Measurements from ENCODE around the gene KLHL7.
"Not testable (repeated sequence)": the region's sequence is repeated elsewhere in the genome, so short reads cannot be mapped to it uniquely, and the experiment has no call there.

KLHL7 gene

DNA sequence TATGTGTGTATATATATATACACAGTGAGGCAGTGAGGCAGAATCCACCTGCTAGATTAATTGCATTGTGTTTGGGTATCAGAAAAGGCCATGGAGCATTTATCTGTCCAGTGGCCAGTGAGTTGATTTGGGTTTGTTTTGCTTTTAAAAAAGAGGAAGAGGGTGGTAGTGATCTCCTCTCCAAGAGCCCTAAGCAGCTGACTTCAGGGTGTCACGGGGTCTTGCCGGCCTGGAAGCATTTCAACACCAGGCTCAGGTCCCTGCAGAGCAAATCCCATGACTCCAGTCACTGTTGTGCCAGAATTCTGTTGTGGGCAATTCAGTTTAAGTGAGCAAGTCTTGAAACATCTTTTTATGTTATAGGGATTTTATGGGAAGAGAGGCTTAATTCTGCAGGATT is 110.4 kb downstream of the KLHL7 start:
- Histone ChIP-seq H3K4me1 (ENCODE audit: control insufficient read depth, insufficient read depth, low read length) (peaks cover 16% of the 10 kb centered on the region), H3K9me3 (ENCODE audit: control insufficient read depth, insufficient read depth, low read depth, low read length) (no peaks in the 10 kb centered on the region), H3K27ac (ENCODE audit: low read depth, low read length) (no peak overlapping the region), H3K36me3 (ENCODE audit: control insufficient read depth, insufficient read depth, low read length) (no peaks in the 10 kb centered on the region), H3K27me3 (ENCODE audit: control insufficient read depth, insufficient read depth, low read length) (no peaks in the 10 kb centered on the region), H3K9ac (ENCODE audit: low read length) (no peak overlapping the region), H3K4me3 (ENCODE audit: low read depth, low read length) (no peak overlapping the region)

DNA sequence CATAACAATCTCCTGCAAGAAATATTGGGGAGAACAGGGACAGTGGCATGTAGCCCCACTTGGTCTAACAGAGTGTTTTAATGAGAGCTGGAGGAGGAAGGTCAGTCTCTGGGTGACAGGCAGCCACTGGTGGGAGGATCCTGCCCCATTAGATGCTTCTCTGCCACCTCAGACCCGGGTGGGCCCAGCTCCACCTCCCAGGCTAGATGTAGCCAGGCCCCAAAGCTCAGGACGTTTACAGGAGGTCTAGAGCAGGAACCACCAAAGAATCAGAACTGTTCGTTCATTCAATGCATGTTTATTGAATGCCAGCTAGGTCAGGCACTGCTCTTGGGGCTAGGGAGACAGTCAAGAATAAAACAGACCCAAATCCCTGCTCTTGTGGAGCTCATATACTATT is 112.6 kb downstream of the KLHL7 start:
- Histone ChIP-seq H3K4me1 (ENCODE audit: control insufficient read depth, insufficient read depth, low read length) (peaks cover 9% of the 10 kb centered on the region; the same call in 1 of the 2 replicates), H3K27ac (ENCODE audit: low read depth, low read length) (no peak overlapping the region), H3K9ac (ENCODE audit: low read length) (no peak overlapping the region), H3K36me3 (ENCODE audit: control insufficient read depth, insufficient read depth, low read length) (no peaks in the 10 kb centered on the region), H3K27me3 (ENCODE audit: control insufficient read depth, insufficient read depth, low read length) (no peaks in the 10 kb centered on the region), H3K4me3 (ENCODE audit: low read depth, low read length) (no peak overlapping the region), H3K9me3 (ENCODE audit: control insufficient read depth, insufficient read depth, low read depth, low read length) (no peaks in the 10 kb centered on the region)

- no peak overlapping the region for H3K9ac ChIP-seq (ENCODE audit: low read length)
- H3K36me3 ChIP-seq (ENCODE audit: control insufficient read depth, insufficient read depth, low read length) = no peaks in the 10 kb centered on the region
Observed at GRCh38 chr7:23220690-23221305, 115.2 kb downstream of the KLHL7 start.

GRCh38 chr7:23222439-23223030 is 117.0 kb downstream of the KLHL7 start:
- Histone ChIP-seq H3K4me1 (ENCODE audit: control insufficient read depth, insufficient read depth, low read length) (peaks cover 9% of the 10 kb centered on the region; the same call in 1 of the 2 replicates), H3K27me3 (ENCODE audit: control insufficient read depth, insufficient read depth, low read length) (no peaks in the 10 kb centered on the region), H3K9me3 (ENCODE audit: control insufficient read depth, insufficient read depth, low read depth, low read length) (no peaks in the 10 kb centered on the region), H3K4me3 (ENCODE audit: low read depth, low read length) (no peak overlapping the region), H3K27ac (ENCODE audit: low read depth, low read length) (no peak overlapping the region), H3K36me3 (ENCODE audit: control insufficient read depth, insufficient read depth, low read length) (no peaks in the 10 kb centered on the region), H3K9ac (ENCODE audit: low read length) (no peak overlapping the region)

More at GRCh38 chr7:23220690-23221305, 115.2 kb downstream of the KLHL7 start:
- Histone ChIP-seq H3K27ac (ENCODE audit: low read depth, low read length) (no peak overlapping the region), H3K4me3 (ENCODE audit: low read depth, low read length) (no peak overlapping the region), H3K27me3 (ENCODE audit: control insufficient read depth, insufficient read depth, low read length) (no peaks in the 10 kb centered on the region), H3K4me1 (ENCODE audit: control insufficient read depth, insufficient read depth, low read length) (peaks cover 9% of the 10 kb centered on the region; the same call in 1 of the 2 replicates), H3K9me3 (ENCODE audit: control insufficient read depth, insufficient read depth, low read depth, low read length) (no peaks in the 10 kb centered on the region)

GRCh38 chr7:23224364-23224763 is 118.8 kb downstream of the KLHL7 start:
- not testable (repeated sequence) for H3K36me3 ChIP-seq (ENCODE audit: control insufficient read depth, insufficient read depth, low read length); H3K9me3 ChIP-seq (ENCODE audit: control insufficient read depth, insufficient read depth, low read depth, low read length); H3K4me1 ChIP-seq (ENCODE audit: control insufficient read depth, insufficient read depth, low read length); H3K27ac ChIP-seq (ENCODE audit: low read depth, low read length); H3K4me3 ChIP-seq (ENCODE audit: low read depth, low read length); H3K9ac ChIP-seq (ENCODE audit: low read length); H3K27me3 ChIP-seq (ENCODE audit: control insufficient read depth, insufficient read depth, low read length)

DNA sequence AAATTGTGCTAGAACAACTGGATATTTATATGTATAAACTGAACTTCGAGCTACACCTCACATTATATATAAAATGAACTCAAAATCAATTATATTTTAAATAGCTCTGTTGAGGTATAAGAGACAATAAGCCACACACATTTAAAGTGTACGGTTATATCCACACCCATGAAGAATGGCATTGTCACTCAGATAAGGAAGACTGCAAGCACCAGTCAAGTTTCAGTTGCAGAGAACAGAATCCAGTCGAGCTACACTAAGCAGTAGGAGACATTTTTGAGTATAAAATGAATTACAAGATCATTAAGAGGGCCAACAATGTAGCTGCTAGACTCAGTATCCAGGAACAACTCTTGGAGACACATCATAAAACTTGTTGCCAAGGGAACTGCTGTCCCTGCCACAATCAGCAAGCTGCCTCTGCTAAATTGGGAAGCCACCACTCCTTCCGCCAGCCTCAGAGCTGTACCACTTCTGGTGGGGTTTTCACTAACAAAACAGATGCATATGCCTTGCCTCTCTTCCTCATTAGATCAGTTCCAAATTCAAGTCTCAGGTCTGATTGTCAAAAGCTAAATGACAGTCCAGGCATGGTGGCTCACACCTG is 121.4 kb downstream of the KLHL7 start:
- no peak overlapping the region for H3K9ac ChIP-seq (ENCODE audit: low read length)
- H3K27me3 ChIP-seq (ENCODE audit: control insufficient read depth, insufficient read depth, low read length) = no peaks in the 10 kb centered on the region
- no peak overlapping the region for H3K4me3 ChIP-seq (ENCODE audit: low read depth, low read length)
- no peaks in the 10 kb centered on the region for H3K36me3 ChIP-seq (ENCODE audit: control insufficient read depth, insufficient read depth, low read length)
- H3K4me1 ChIP-seq (ENCODE audit: control insufficient read depth, insufficient read depth, low read length) = no peaks in the 10 kb centered on the region
- no peak overlapping the region for H3K27ac ChIP-seq (ENCODE audit: low read depth, low read length)
- H3K9me3 ChIP-seq (ENCODE audit: control insufficient read depth, insufficient read depth, low read depth, low read length) = peaks cover 5% of the 10 kb centered on the region; the same call in 1 of the 2 replicates

Data from HUES6 (cell line).